HepG2 (cell line): ENCODE measurements around the gene HCRT. TPM values are rescaled to one million over a fixed set of nuclear protein-coding genes. Genes with fewer than 3 reads are reported as not detected.
"Not testable (repeated sequence)": the region's sequence is repeated elsewhere in the genome, so short reads cannot be mapped to it uniquely, and the experiment has no call there.

Experiments
- ATAC-seq: fragments of 200-7000 bp; cut with Tn5 transposase; 3 replicates; pipeline ENCODE4 v1.9.1; 2020; ENCODE audit warnings: mild to moderate bottlenecking, moderate library complexity
- BruUV-seq: library from RNA; stranded (reverse); fragments of 400-500 nt; replicated peaks from 2 replicates; lab custom pipeline; 2021; lab: Mats Ljungman, UMichigan
- CTCF ChIA-PET: fragments of 300-600 bp; formaldehyde crosslinking; extraction: SDS; loops from one replicate; lab custom pipeline; 2021; ENCODE audit warnings: low total read pairs, inconsistent platforms, low intra/inter-chr PET ratio; lab: Yijun Ruan, JAX
- POLR2A ChIA-PET: fragments of 350-600 bp; sonication (Branson Sonifier 250); formaldehyde crosslinking; loops from one replicate; lab custom pipeline; 2020; ENCODE audit warnings: antibody characterized with exemption, inconsistent platforms; lab: Yijun Ruan, JAX
- DNase-seq: peaks from one replicate; pipeline ENCODE4 v3.0.0-alpha.2; 2015; ENCODE audit warnings: low spot score
- FAIRE-seq: peaks from 3 replicates; lab custom pipeline; 2011; peaks lifted over from hg19 to GRCh38; lab: Jason Lieb, UNC
- H2AFZ ChIP-seq: one replicate; pipeline ENCODE4 v1.6.1; 2011; ENCODE audit warnings: low read length, inconsistent platforms
- H3K27ac ChIP-seq: fragments of 300-600 bp; 3 replicates; pipeline ENCODE4 v1.8.0; 2011; ENCODE audit warnings: mixed run types, mild to moderate bottlenecking, mixed read lengths, low read length, inconsistent platforms; ENCODE audit not compliant: insufficient read depth; ENCODE audit errors: extremely low read length
- H3K27me3 ChIP-seq, 2 experiments: fragments of 200-600 bp in 1 of 2; 2 replicates in 1 of 2; 3 replicates in 1 of 2; pipeline versions ENCODE4 v1.6.0 to v1.8.0; 2011; ENCODE audit warnings: low read length in 2 of 2, mild to moderate bottlenecking in 2 of 2, moderate library complexity in 2 of 2, inconsistent platforms in 1 of 2; ENCODE audit not compliant: insufficient read depth in 2 of 2, control insufficient read depth in 1 of 2
- H3K36me3 ChIP-seq, 2 experiments: fragments of 200-600 bp in 1 of 2; replicated peaks in 1 of 2; 2 replicates in 1 of 2; 3 replicates in 1 of 2; pipeline versions ENCODE4 v1.5.1 to v1.8.0; 2011; ENCODE audit warnings: low read length in 2 of 2, inconsistent platforms in 1 of 2; ENCODE audit not compliant: insufficient read depth in 2 of 2, control insufficient read depth in 1 of 2
- H3K4me1 ChIP-seq: 2 replicates; pipeline ENCODE4 v1.5.1; 2012; ENCODE audit warnings: low read length, inconsistent platforms; ENCODE audit not compliant: insufficient read depth
- H3K4me2 ChIP-seq: 2 replicates; pipeline ENCODE4 v1.6.0; 2011; ENCODE audit warnings: low read depth, low read length, inconsistent platforms
- H3K4me3 ChIP-seq, 3 experiments: fragments of 200-600 bp in 1 of 3; sonication (generic), shearing (Covaris generic) in 1 of 3; replicated peaks in 1 of 3; 2 replicates each; pipeline ENCODE4 v1.5.1; 2011 to 2016; ENCODE audit warnings: low read length in 3 of 3, inconsistent platforms in 2 of 3, low read depth in 2 of 3, mild to moderate bottlenecking in 2 of 3, control low read depth in 1 of 3, mixed read lengths in 1 of 3; ENCODE audit not compliant: insufficient read depth in 1 of 3
- H3K79me2 ChIP-seq: one replicate; pipeline ENCODE4 v1.6.1; 2011; ENCODE audit warnings: low read length, inconsistent platforms; ENCODE audit not compliant: insufficient read depth
- H3K9ac ChIP-seq: 2 replicates; pipeline ENCODE4 v1.6.0; 2011; ENCODE audit warnings: mild to moderate bottlenecking, low read depth, low read length, inconsistent platforms; ENCODE audit not compliant: insufficient read depth
- H3K9me3 ChIP-seq: 2 replicates; pipeline ENCODE4 v1.5.1; 2012; ENCODE audit warnings: mild to moderate bottlenecking, low read length
- H4K20me1 ChIP-seq: 2 replicates; pipeline ENCODE4 v1.6.0; 2011; ENCODE audit warnings: inconsistent platforms, mild to moderate bottlenecking, low read length, moderate library complexity; ENCODE audit not compliant: insufficient read depth
- HDAC2 ChIP-seq: sonication (generic); formaldehyde crosslinking; IDR thresholded peaks from 2 replicates; pipeline ENCODE4 v1.4.0; 2020; ENCODE audit warnings: missing genetic modification reagents
- HMG20B ChIP-seq: conservative IDR thresholded peaks from 2 replicates; pipeline ENCODE4 v1.6.1; 2016; ENCODE audit warnings: missing genetic modification reagents, missing compliant biosample characterization
- MIER3 ChIP-seq: IDR thresholded peaks from 2 replicates; pipeline ENCODE4 v1.6.1; 2016; ENCODE audit warnings: missing compliant biosample characterization, borderline replicate concordance
- MLLT10 ChIP-seq: sonication (generic); formaldehyde crosslinking; IDR thresholded peaks from 2 replicates; pipeline ENCODE4 v1.4.0; 2020; ENCODE audit warnings: missing genetic modification reagents
- SP2 ChIP-seq: sonication (generic); formaldehyde crosslinking; IDR thresholded peaks from 2 replicates; pipeline ENCODE4 v1.5.1; 2020; ENCODE audit warnings: mild to moderate bottlenecking, missing genetic modification reagents
- TEAD3 ChIP-seq: optimal IDR thresholded peaks from 2 replicates; pipeline ENCODE3; 2016; ENCODE audit warnings: borderline replicate concordance
- ZNF12 ChIP-seq: sonication (generic); formaldehyde crosslinking; IDR thresholded peaks from 2 replicates; pipeline ENCODE4 v1.5.0; 2020; ENCODE audit warnings: missing genetic modification reagents
- ZNF563 ChIP-seq: sonication (generic); formaldehyde crosslinking; IDR thresholded peaks from 2 replicates; pipeline ENCODE4 v1.8.0; 2022; ENCODE audit warnings: mild to moderate bottlenecking, moderate library complexity, missing genetic modification reagents
- WGBS: methylation state at CpG from one replicate; pipeline ENCODE4 v1.1.6; 2017; ENCODE audit warnings: low lambda C conversion rate; 5-methylcytosine and 5-hydroxymethylcytosine counted together
- in situ Hi-C: cut with HindIII; loops from 2 replicates; pipeline ENCODE4 v1.10.0; 2017; ENCODE audit warnings: low pct_unique_long_range_greater_than_20kb; ENCODE audit not compliant: extremely low pct_ligation_motif_present
- intact Hi-C: fragments of 100-400 bp; cut with micrococcal nuclease; formaldehyde crosslinking; loops from one replicate; pipeline ENCODE4 v1.10.0; 2022; ENCODE audit not compliant: unreplicated experiment
- polyA plus RNA-seq, 8 experiments: library from polyadenylated mRNA; depleted of rRNA in 3 of 8; stranded (reverse) in 7 of 8; unstranded in 1 of 8; fragments of >200 nt; fragmentation: Illumina TruSeq in 4 of 8; extraction: Trizol in 4 of 8; gene quantifications; 2 replicates each; pipeline versions ENCODE4 v1.2.1 to v1.2.3, GENCODE V29; 2011 to 2016; ENCODE audit warnings: low read depth in 4 of 8, missing spikeins in 1 of 8, mixed read lengths in 1 of 8; ENCODE audit not compliant: insufficient read depth in 1 of 8
- total RNA-seq, 5 experiments: library from RNA; depleted of rRNA; stranded (reverse); fragments of >200 nt; fragmentation: Illumina TruSeq; extraction: Trizol; gene quantifications; 2 replicates each; pipeline ENCODE4 v1.2.3, GENCODE V29; 2016; ENCODE audit warnings: low read depth in 1 of 5
- TF ChIP-seq, protein P1 (sequence below): sonication (generic); formaldehyde crosslinking; IDR thresholded peaks from 2 replicates; pipeline ENCODE4 v1.9.0; 2021; ENCODE audit warnings: missing genetic modification reagents, borderline replicate concordance
- TF ChIP-seq, protein P2 (sequence below): sonication (generic); formaldehyde crosslinking; IDR thresholded peaks from 2 replicates; pipeline ENCODE4 v1.5.1; 2020; ENCODE audit warnings: mild to moderate bottlenecking, missing genetic modification reagents, moderate library complexity

The HCRT gene
- total and polyA plus RNA-seq, 2 of the 13 experiments (the other 11 are each of a cell fraction or from before 2014, with no cell fraction given) = not detected

DNA sequence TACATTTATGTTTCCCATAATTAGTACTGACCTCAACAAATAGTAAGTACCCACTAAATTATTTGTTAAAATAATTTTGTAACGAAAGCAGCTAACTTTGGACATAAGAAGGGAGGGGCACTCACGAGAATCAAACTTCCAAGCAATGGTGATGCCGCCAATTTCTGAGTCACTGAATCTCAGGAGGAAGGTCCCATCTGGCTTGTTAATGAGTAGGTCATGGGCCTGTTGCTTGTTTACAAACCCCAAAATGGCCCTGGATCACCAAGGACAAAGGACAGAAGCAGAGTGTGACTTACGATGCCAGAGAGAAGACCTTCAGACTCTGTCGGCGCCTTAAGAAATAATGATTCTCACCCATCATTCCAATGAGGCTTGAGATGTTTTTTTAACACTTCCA, 24.8 kb upstream of the HCRT start (continued):
- TF ChIP-seq TEAD3 (CRISPR knock-in tag) (no peak), MIER3 (CRISPR knock-in tag) (no peak), HDAC2 (no peak)
- TF ChIP-seq, all 625 proteins: peak for 0

DNA sequence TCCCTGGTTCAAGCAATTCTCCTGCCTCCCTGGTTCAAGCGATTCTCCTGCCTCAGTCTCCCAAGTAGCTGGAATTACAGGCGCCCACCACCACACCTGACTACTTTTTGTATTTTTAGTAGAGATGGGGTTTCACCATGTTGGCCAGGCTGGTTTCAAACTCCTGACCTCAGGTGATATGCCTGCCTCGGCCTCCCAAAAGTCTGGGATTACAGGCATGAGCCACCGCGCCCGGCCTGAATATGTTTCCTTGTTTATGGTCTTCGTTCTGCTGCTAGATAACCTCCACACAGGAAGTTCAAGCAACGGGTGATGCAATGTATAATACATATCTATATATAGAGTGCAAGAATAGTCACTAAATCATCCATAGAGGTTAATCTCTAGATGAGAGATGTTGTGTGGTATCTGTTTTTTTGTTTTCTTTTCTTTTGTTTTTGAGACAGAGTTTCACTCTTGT, 20.9 kb upstream of the HCRT start:
- H3K27ac ChIP-seq, ATAC-seq, H3K4me1 ChIP-seq, H3K9ac ChIP-seq, H2AFZ ChIP-seq, CTCF ChIA-PET, H3K4me2 ChIP-seq, H3K9me3 ChIP-seq, H3K27me3 ChIP-seq, H4K20me1 ChIP-seq, BruUV-seq, POLR2A ChIA-PET, FAIRE-seq, in situ Hi-C loops, DNase-seq, H3K79me2 ChIP-seq, intact Hi-C loops, H3K4me3 ChIP-seq: not testable (repeated sequence)
- peaks cover 12 to 39% of the 10 kb centered on the region in 2 experiments for H3K36me3 ChIP-seq
- 97% methylated on average over 8 of the region's 8 CpGs for WGBS

DNA sequence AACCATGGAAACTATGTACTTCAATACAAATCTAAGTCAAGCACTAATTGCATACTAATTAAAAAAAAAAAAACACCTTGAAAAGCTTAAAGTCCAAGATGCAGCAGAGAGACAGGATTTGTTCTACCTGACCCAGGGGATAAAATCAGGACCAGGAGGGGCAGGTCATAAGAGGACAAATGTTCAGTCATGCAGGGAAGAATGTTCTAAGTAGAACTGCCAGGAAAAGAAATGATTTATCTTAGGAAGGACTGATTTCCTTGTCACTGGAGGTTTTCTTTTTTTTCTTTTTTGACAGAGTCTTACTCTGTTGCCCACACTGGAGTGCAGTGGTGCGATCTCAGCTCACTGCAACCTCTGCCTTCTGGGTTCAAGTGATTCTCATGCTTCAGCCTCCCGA, 18.1 kb upstream of the HCRT start:
- TF ChIP-seq ZNF563 (CRISPR knock-in tag) = no peak
- no peak for TF ChIP-seq HMG20B (CRISPR knock-in tag)
- no peak for TF ChIP-seq SP2
- TF ChIP-seq ZNF12 (CRISPR knock-in tag) = no peak
- TF ChIP-seq, protein P1, sequence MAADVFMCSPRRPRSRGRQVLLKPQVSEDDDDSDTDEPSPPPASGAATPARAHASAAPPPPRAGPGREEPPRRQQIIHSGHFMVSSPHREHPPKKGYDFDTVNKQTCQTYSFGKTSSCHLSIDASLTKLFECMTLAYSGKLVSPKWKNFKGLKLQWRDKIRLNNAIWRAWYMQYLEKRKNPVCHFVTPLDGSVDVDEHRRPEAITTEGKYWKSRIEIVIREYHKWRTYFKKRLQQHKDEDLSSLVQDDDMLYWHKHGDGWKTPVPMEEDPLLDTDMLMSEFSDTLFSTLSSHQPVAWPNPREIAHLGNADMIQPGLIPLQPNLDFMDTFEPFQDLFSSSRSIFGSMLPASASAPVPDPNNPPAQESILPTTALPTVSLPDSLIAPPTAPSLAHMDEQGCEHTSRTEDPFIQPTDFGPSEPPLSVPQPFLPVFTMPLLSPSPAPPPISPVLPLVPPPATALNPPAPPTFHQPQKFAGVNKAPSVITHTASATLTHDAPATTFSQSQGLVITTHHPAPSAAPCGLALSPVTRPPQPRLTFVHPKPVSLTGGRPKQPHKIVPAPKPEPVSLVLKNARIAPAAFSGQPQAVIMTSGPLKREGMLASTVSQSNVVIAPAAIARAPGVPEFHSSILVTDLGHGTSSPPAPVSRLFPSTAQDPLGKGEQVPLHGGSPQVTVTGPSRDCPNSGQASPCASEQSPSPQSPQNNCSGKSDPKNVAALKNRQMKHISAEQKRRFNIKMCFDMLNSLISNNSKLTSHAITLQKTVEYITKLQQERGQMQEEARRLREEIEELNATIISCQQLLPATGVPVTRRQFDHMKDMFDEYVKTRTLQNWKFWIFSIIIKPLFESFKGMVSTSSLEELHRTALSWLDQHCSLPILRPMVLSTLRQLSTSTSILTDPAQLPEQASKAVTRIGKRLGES = no peak
- TF ChIP-seq, protein P2, sequence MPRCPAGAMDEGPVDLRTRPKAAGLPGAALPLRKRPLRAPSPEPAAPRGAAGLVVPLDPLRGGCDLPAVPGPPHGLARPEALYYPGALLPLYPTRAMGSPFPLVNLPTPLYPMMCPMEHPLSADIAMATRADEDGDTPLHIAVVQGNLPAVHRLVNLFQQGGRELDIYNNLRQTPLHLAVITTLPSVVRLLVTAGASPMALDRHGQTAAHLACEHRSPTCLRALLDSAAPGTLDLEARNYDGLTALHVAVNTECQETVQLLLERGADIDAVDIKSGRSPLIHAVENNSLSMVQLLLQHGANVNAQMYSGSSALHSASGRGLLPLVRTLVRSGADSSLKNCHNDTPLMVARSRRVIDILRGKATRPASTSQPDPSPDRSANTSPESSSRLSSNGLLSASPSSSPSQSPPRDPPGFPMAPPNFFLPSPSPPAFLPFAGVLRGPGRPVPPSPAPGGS (CRISPR knock-in tag) = no peak
- TF ChIP-seq MLLT10 (CRISPR knock-in tag) = no peak
- POLR2A ChIA-PET = no interaction called here
- Histone ChIP-seq H3K4me1 (peaks cover 16% of the 10 kb centered on the region), H3K4me2 (no peak overlapping the region), H3K27ac (no peak overlapping the region), H3K9me3 (no peaks in the 10 kb centered on the region), H3K27me3 (no peaks in the 10 kb centered on the region), H3K9ac (no peak overlapping the region), H2AFZ (no peak overlapping the region), H3K4me3 (no peak overlapping the region), H3K36me3 (peaks cover 7 to 24% of the 10 kb centered on the region in 2 experiments), H4K20me1 (no peaks in the 10 kb centered on the region), H3K79me2 (no peaks in the 10 kb centered on the region)
- in situ Hi-C loops (no loop called here), intact Hi-C loops (no loop called here)
- ATAC-seq (no peak), DNase-seq (no peak), FAIRE-seq (no peak)
- CTCF ChIA-PET = no interaction called here
- BruUV-seq = no TSS peak
- 98% methylated on average over 2 of the region's 2 CpGs for WGBS
